GM12878 (cell line): ENCODE results near the gene JAG1. TPM values are rescaled to one million over a fixed set of nuclear protein-coding genes. Genes with fewer than 3 reads are reported as not detected.

Experiments used
- ATAC-seq: fragments of 200-7000 bp; cut with Tn5 transposase; 3 replicates; pipeline ENCODE4 v1.9.1; 2020; ENCODE audit warnings: mild to moderate bottlenecking, moderate library complexity
- BruUV-seq: library from RNA; stranded (reverse); fragments of 400-500 nt; replicated peaks from 2 replicates; lab custom pipeline; 2021; lab: Mats Ljungman, UMichigan
- CTCF ChIA-PET: fragments of 300-600 bp; sonication (Branson Sonifier 250); formaldehyde crosslinking; extraction: SDS; loops from one replicate; lab custom pipeline; 2021; ENCODE audit warnings: inconsistent platforms; lab: Yijun Ruan, JAX
- POLR2A ChIA-PET: fragments of 350-600 bp; formaldehyde crosslinking; extraction: SDS; loops from one replicate; lab custom pipeline; 2021; ENCODE audit warnings: inconsistent platforms; lab: Charles Lee
- RAD21 ChIA-PET: fragments of 300-600 bp; sonication (Branson Sonifier 250); formaldehyde crosslinking; loops from one replicate; lab custom pipeline; 2023; ENCODE audit warnings: antibody characterized with exemption; ENCODE audit not compliant: unreplicated experiment; lab: Charles Lee
- SMC1A ChIA-PET: fragments of 300-600 bp; sonication (Branson Sonifier 250); formaldehyde crosslinking; loops from one replicate; lab custom pipeline; 2023; ENCODE audit not compliant: unreplicated experiment, uncharacterized antibody; lab: Charles Lee
- DNase-seq: peaks from one replicate; pipeline ENCODE4 v3.0.0-alpha.2; 2011; ENCODE audit warnings: low read depth, low spot score
- FAIRE-seq: peaks from 3 replicates; lab custom pipeline; 2011; peaks lifted over from hg19 to GRCh38; lab: Jason Lieb, UNC
- H2AFZ ChIP-seq: 2 replicates; pipeline ENCODE4 v1.6.0; 2011; ENCODE audit warnings: low read depth, low read length, control low read depth; ENCODE audit not compliant: control insufficient read depth
- H3K27ac ChIP-seq: 2 replicates; pipeline ENCODE4 v1.5.1; 2011; ENCODE audit warnings: control low read depth; ENCODE audit not compliant: control insufficient read depth, insufficient read depth
- H3K27me3 ChIP-seq, 2 experiments: replicated peaks in 1 of 2; 2 replicates each; pipeline versions ENCODE4 v1.6.0 to v1.6.1; 2011; ENCODE audit warnings: low read length in 1 of 2; ENCODE audit not compliant: control insufficient read depth in 2 of 2, insufficient read depth in 2 of 2
- H3K36me3 ChIP-seq, 2 experiments: 2 replicates each; pipeline ENCODE4 v1.5.1; 2011; ENCODE audit warnings: low read length in 1 of 2; ENCODE audit not compliant: control insufficient read depth in 2 of 2, insufficient read depth in 2 of 2
- H3K4me1 ChIP-seq: 2 replicates; pipeline ENCODE4 v1.6.1; 2011; ENCODE audit warnings: mild to moderate bottlenecking, low read length, moderate library complexity, mixed read lengths; ENCODE audit not compliant: control insufficient read depth, insufficient read depth
- H3K4me2 ChIP-seq: 2 replicates; pipeline ENCODE4 v1.6.0; 2011; ENCODE audit warnings: control low read depth; ENCODE audit not compliant: control insufficient read depth, insufficient read depth
- H3K4me3 ChIP-seq: fragments of 200-600 bp; sonication (generic); 2 replicates; pipeline ENCODE4 v1.5.1; 2016
- H3K79me2 ChIP-seq: 2 replicates; pipeline ENCODE4 v1.6.0; 2011; ENCODE audit warnings: low read length; ENCODE audit not compliant: control insufficient read depth, insufficient read depth
- H3K9ac ChIP-seq: 2 replicates; pipeline ENCODE4 v1.8.0; 2011; ENCODE audit warnings: low read length, control low read depth, mixed read lengths; ENCODE audit not compliant: control insufficient read depth, insufficient read depth
- H3K9me3 ChIP-seq: replicated peaks from 3 replicates; pipeline ENCODE4 v1.5.1; 2011; ENCODE audit warnings: mild to moderate bottlenecking, low read length; ENCODE audit not compliant: control insufficient read depth, insufficient read depth
- H4K20me1 ChIP-seq: 2 replicates; pipeline ENCODE4 v1.6.0; 2011; ENCODE audit not compliant: control insufficient read depth, insufficient read depth
- CBFB ChIP-seq: IDR thresholded peaks from 2 replicates; pipeline ENCODE4 v1.6.1; 2016; ENCODE audit warnings: antibody characterized with exemption, low read depth
- EP300 ChIP-seq, 2 experiments: fragments of 150-350 bp in 1 of 2; IDR thresholded peaks; 2 replicates each; pipeline ENCODE4 v1.6.1; 2011 to 2012; ENCODE audit warnings: low read depth in 2 of 2, low read length in 2 of 2, borderline replicate concordance in 1 of 2, improper control_type of control experiment in 1 of 2, inconsistent platforms in 1 of 2; ENCODE audit not compliant: control insufficient read depth in 1 of 2
- GABPA ChIP-seq: IDR thresholded peaks from 2 replicates; pipeline ENCODE4 v1.6.1; 2014; ENCODE audit warnings: antibody characterized with exemption, low read depth, mild to moderate bottlenecking, inconsistent platforms
- JUNB ChIP-seq: IDR thresholded peaks from 2 replicates; pipeline ENCODE4 v1.6.1; 2016; ENCODE audit warnings: antibody characterized with exemption, mild to moderate bottlenecking
- MTA2 ChIP-seq: fragments of 450-650 bp; IDR thresholded peaks from 2 replicates; pipeline ENCODE4 v1.6.1; 2016; ENCODE audit warnings: low read depth, mild to moderate bottlenecking, moderate library complexity
- MYC ChIP-seq: IDR thresholded peaks from 2 replicates; pipeline ENCODE4 v1.6.1; 2011; ENCODE audit warnings: mild to moderate bottlenecking, low read length, moderate library complexity, inconsistent platforms; ENCODE audit not compliant: insufficient read depth, insufficient replicate concordance, insufficient read length, severe bottlenecking
- POLR2AphosphoS2 ChIP-seq: IDR thresholded peaks from 2 replicates; pipeline ENCODE4 v1.6.1; 2011; ENCODE audit warnings: low read depth, mild to moderate bottlenecking, low read length, improper control_type of control experiment, moderate library complexity
- POLR2AphosphoS5 ChIP-seq: IDR thresholded peaks from 2 replicates; pipeline ENCODE4 v1.6.1; 2011; ENCODE audit warnings: mild to moderate bottlenecking, low read length, inconsistent platforms
- RELA ChIP-seq: fragments of 450-650 bp; IDR thresholded peaks from 2 replicates; pipeline ENCODE4 v1.8.0; 2014; ENCODE audit warnings: borderline replicate concordance; ENCODE audit not compliant: partially characterized antibody
- SIN3A ChIP-seq: IDR thresholded peaks from 2 replicates; pipeline ENCODE4 v1.6.1; 2012; ENCODE audit warnings: low read depth, low read length, improper control_type of control experiment
- SMAD5 ChIP-seq: IDR thresholded peaks from 2 replicates; pipeline ENCODE4 v1.6.1; 2016; ENCODE audit warnings: antibody characterized with exemption, low read depth
- SREBF2 ChIP-seq: IDR thresholded peaks from 2 replicates; pipeline ENCODE4 v1.6.1; 2012; ENCODE audit warnings: mild to moderate bottlenecking, low read length
- STAT3 ChIP-seq: IDR thresholded peaks from 2 replicates; pipeline ENCODE4 v1.6.1; 2011; ENCODE audit warnings: low read depth, low read length, improper control_type of control experiment
- WRNIP1 ChIP-seq: IDR thresholded peaks from 2 replicates; pipeline ENCODE4 v1.6.1; 2011; ENCODE audit warnings: low read depth, low read length, improper control_type of control experiment, borderline replicate concordance
- WGBS: methylation state at CpG from one replicate; pipeline ENCODE4 v1.1.6; 2016; ENCODE audit warnings: low lambda C conversion rate; ENCODE audit not compliant: insufficient replicate concordance, insufficient coverage; ENCODE audit errors: missing lambda C conversion rate; 5-methylcytosine and 5-hydroxymethylcytosine counted together
- in situ Hi-C: fragments of 300-500 bp; cut with MboI; formaldehyde crosslinking; loops from 9 replicates; pipeline ENCODE4 v1.14.3; 2018; ENCODE audit warnings: mixed read lengths
- intact Hi-C: fragments of 100-400 bp; cut with micrococcal nuclease; formaldehyde crosslinking; loops from one replicate; pipeline ENCODE4 v1.14.2; 2022; ENCODE audit not compliant: unreplicated experiment
- polyA plus RNA-seq, 11 experiments: library from polyadenylated mRNA; depleted of rRNA in 4 of 11; unstranded in 6 of 11; stranded (reverse) in 5 of 11; fragments of >200 nt; fragmentation: Nextera tagmentation in 4 of 11; fragmentation: Illumina TruSeq in 1 of 11; extraction: Ambion mirVana in 4 of 11; extraction: Trizol in 1 of 11; gene quantifications; 1 replicate in 1 of 11; 2 replicates in 10 of 11; pipeline versions ENCODE4 v1.2.1 to v1.2.3, GENCODE V29; 2011 to 2016; ENCODE audit warnings: inconsistent platforms in 2 of 11, missing spikeins in 2 of 11, low read depth in 1 of 11
- total RNA-seq, 4 experiments: library from RNA; depleted of rRNA in 3 of 4; stranded (reverse); fragments of >200 nt in 3 of 4; fragmentation: Illumina TruSeq in 1 of 4; extraction: Trizol in 1 of 4; gene quantifications; 2 replicates each; pipeline versions ENCODE4 v1.2.1 to v1.2.3, GENCODE V29; 2013 to 2021
- TF ChIP-seq, protein P1 (sequence below): IDR thresholded peaks from 2 replicates; pipeline ENCODE4 v1.6.1; 2012; ENCODE audit warnings: low read depth, low read length, improper control_type of control experiment
- TF ChIP-seq, protein P2 (sequence below): IDR thresholded peaks from 2 replicates; pipeline ENCODE4 v1.6.1; 2012; ENCODE audit warnings: mild to moderate bottlenecking, low read depth, low read length
- TF ChIP-seq, protein P3 (sequence below): fragments of 450-650 bp; IDR thresholded peaks from 2 replicates; pipeline ENCODE4 v1.6.1; 2017; ENCODE audit warnings: mild to moderate bottlenecking
- TF ChIP-seq, protein P4 (sequence below): IDR thresholded peaks from 2 replicates; pipeline ENCODE4 v1.6.1; 2011; ENCODE audit warnings: borderline replicate concordance, low read depth, mild to moderate bottlenecking, moderate library complexity, mixed read lengths, low read length; ENCODE audit not compliant: insufficient read depth; ENCODE audit errors: extremely low read length

JAG1 gene
- total and polyA plus RNA-seq, 10 of the 15 experiments (the other 5 are each of a cell fraction or from before 2014, with no cell fraction given), result 0.66 to 6.9 (median 1.8) TPM

DNA sequence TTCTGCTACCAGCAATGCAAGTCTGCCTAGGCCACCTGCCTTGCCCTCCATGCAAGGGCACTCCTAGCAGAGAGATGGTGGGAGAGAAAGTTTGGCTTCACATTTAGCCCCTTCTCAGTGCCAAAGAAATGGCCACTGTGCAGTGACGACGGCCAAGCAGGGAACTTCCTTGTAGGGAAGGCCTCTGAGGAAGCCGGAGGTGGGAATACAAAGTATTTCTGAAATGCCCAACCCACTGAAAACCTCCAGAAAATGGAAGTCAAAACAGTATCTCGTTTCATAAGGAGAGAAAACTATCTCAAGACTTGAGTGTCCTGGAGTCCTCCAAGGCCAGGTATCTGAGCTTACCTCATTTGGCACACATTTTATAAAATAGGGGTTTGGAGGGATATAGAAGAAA, 42.7 kb downstream of the JAG1 start:
- BruUV-seq, result no TSS peak
- no peaks in the 10 kb centered on the region for H3K9me3 ChIP-seq
- POLR2A ChIA-PET, result no interaction called here
- no peak overlapping the region for H3K4me2 ChIP-seq
- in situ Hi-C loops (no loop called here), intact Hi-C loops (no loop called here)
- no peak overlapping the region for H2AFZ ChIP-seq
- RAD21 ChIA-PET, result no interaction called here
- WGBS, result 98% methylated on average over 4 of the region's 4 CpGs
- CTCF ChIA-PET, result interaction anchor here (0.7 kb wide), 1 partner anchor 10 kb away, joined by 3 read pairs; no protein-coding TSS in a partner anchor
- no peaks in the 10 kb centered on the region for H4K20me1 ChIP-seq
- no peaks in the 10 kb centered on the region for H3K27me3 ChIP-seq
- ATAC-seq (no peak), FAIRE-seq (no peak), DNase-seq (no peak)
- H3K9ac ChIP-seq, result no peak overlapping the region
- no peak overlapping the region for H3K4me3 ChIP-seq
- SMC1A ChIA-PET, result interaction anchor here (1.1 to 1.7 kb wide), 4 partner anchors 10 to 41 kb away, joined by 3 to 7 read pairs (median 5); no protein-coding TSS in a partner anchor
- H3K27ac ChIP-seq, result no peak overlapping the region
- no peaks in the 10 kb centered on the region for H3K4me1 ChIP-seq
- peaks cover 0 to 1% of the 10 kb centered on the region in 2 experiments; a peak in 1 of 4 replicates for H3K36me3 ChIP-seq
- no peaks in the 10 kb centered on the region for H3K79me2 ChIP-seq
- TF ChIP-seq STAT3 (no peak), MYC (no peak), POLR2AphosphoS5 (no peak), EP300 (IDR thresholded peaks at IDR 0.05; ENCODE audit: borderline replicate concordance in 1 of 2, control insufficient read depth in 1 of 2, low read depth in 2 of 2, low read length in 2 of 2) (no peak), SMAD5 (no peak), RELA (no peak), SREBF2 (no peak), MTA2 (no peak), POLR2AphosphoS2 (no peak), WRNIP1 (no peak), GABPA (no peak), CBFB (no peak), SIN3A (no peak), JUNB (no peak)
- TF ChIP-seq, protein P1, sequence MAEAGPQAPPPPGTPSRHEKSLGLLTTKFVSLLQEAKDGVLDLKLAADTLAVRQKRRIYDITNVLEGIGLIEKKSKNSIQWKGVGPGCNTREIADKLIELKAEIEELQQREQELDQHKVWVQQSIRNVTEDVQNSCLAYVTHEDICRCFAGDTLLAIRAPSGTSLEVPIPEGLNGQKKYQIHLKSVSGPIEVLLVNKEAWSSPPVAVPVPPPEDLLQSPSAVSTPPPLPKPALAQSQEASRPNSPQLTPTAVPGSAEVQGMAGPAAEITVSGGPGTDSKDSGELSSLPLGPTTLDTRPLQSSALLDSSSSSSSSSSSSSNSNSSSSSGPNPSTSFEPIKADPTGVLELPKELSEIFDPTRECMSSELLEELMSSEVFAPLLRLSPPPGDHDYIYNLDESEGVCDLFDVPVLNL, result no peak
- TF ChIP-seq, protein P2, sequence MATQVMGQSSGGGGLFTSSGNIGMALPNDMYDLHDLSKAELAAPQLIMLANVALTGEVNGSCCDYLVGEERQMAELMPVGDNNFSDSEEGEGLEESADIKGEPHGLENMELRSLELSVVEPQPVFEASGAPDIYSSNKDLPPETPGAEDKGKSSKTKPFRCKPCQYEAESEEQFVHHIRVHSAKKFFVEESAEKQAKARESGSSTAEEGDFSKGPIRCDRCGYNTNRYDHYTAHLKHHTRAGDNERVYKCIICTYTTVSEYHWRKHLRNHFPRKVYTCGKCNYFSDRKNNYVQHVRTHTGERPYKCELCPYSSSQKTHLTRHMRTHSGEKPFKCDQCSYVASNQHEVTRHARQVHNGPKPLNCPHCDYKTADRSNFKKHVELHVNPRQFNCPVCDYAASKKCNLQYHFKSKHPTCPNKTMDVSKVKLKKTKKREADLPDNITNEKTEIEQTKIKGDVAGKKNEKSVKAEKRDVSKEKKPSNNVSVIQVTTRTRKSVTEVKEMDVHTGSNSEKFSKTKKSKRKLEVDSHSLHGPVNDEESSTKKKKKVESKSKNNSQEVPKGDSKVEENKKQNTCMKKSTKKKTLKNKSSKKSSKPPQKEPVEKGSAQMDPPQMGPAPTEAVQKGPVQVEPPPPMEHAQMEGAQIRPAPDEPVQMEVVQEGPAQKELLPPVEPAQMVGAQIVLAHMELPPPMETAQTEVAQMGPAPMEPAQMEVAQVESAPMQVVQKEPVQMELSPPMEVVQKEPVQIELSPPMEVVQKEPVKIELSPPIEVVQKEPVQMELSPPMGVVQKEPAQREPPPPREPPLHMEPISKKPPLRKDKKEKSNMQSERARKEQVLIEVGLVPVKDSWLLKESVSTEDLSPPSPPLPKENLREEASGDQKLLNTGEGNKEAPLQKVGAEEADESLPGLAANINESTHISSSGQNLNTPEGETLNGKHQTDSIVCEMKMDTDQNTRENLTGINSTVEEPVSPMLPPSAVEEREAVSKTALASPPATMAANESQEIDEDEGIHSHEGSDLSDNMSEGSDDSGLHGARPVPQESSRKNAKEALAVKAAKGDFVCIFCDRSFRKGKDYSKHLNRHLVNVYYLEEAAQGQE, result no peak
- TF ChIP-seq, protein P3, sequence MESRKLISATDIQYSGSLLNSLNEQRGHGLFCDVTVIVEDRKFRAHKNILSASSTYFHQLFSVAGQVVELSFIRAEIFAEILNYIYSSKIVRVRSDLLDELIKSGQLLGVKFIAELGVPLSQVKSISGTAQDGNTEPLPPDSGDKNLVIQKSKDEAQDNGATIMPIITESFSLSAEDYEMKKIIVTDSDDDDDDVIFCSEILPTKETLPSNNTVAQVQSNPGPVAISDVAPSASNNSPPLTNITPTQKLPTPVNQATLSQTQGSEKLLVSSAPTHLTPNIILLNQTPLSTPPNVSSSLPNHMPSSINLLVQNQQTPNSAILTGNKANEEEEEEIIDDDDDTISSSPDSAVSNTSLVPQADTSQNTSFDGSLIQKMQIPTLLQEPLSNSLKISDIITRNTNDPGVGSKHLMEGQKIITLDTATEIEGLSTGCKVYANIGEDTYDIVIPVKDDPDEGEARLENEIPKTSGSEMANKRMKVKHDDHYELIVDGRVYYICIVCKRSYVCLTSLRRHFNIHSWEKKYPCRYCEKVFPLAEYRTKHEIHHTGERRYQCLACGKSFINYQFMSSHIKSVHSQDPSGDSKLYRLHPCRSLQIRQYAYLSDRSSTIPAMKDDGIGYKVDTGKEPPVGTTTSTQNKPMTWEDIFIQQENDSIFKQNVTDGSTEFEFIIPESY, result no peak
- TF ChIP-seq, protein P4, sequence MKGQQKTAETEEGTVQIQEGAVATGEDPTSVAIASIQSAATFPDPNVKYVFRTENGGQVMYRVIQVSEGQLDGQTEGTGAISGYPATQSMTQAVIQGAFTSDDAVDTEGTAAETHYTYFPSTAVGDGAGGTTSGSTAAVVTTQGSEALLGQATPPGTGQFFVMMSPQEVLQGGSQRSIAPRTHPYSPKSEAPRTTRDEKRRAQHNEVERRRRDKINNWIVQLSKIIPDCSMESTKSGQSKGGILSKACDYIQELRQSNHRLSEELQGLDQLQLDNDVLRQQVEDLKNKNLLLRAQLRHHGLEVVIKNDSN, result no peak
